ENCODE data around the gene CIC. TPM values are rescaled to one million over a fixed set of nuclear protein-coding genes. Genes with fewer than 3 reads are reported as not detected.
"Not testable (repeated sequence)": the region's sequence is repeated elsewhere in the genome, so short reads cannot be mapped to it uniquely, and the experiment has no call there.

Gene CIC
- total RNA-seq, 1 donor from 2014 or later: 51.3 TPM

DNA sequence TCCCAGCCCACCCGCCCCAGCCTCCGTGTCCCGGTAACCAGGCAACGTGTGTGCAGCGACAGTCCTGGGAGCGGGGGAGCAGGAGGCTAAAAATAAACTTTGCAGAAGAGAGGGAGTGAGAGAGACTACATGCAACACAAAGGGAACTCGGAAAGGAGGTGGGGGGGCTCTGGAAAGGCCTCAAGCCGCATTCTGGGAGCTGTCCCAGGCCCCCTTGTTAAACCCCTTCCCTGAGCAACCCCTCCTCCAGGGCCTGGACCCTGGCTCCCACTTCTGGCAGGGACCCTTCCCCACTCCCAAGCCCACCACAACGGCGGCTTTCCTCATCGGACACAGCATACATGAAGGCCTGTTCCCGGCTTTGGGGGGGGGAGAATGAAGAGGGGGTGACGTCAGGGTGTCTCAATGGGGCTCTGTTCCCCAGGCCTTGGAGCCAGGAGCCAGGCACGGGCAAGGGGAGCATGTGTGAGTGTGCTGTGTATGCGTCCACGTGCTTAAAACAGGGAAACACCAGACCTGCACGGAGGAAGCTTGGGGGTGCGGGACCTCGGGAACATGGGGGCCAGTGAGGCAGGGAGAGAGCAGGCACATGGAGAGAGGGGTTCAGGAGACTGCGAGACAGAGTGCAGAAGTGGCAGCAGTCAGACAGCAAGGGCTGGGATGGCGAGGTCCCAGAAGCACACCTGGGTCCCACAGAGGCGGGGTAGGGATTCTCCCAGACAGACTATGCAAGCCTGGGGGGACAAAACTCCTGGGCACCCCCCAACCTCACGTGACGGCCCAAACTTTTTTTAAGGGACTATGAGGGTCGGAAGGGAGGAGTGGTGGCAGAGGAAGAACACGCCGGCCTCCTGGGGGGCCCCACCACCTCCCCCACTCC is 16.4 kb upstream of the CIC start:
- intact Hi-C loops (cut with DNase I): no loop called here
- no peak for DNase-seq (ENCODE audit: low spot score)

DNA sequence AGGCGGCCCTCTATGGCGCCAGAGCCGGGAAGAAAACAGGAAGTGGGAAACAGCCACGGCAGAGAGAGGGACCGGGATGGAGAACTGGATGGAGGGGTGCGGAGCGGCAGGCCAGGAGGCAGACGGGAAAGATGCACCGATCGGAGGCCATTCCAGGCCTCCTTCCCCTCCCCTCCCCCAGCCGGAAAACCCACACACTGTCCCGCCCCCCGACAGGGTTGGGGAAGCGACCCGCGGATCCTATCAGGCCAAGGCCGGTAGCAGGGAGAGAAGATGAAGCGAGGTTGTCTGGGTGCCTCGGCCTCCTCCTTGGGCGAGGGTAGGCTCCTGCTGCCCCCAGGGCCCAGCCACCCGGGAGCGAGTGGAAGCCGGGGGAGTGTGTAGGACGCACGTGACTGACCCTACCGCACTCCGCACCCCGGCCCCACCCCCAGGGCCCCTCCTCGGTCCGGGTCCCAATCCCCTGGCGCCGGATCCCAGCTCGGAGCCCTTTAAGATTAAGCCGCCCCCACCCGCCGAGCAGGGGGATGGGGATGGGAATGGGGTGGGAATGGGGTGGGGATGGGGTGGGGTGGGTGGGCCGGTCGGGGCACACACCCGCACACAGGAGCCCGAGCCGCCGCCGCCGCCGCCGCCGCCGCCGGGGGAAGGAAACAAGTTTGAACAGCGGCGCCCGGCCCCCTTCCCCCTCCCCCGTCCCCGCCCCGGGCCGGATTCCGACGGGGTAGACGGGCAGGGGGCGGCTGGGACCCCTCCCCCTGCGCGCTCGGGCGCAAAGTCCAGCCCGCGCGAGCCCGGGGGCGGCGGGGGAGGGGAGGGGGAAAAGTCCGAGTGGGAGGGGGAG is 15.6 kb upstream of the CIC start:
- intact Hi-C loops (cut with DNase I): no loop called here
- peak; percentile 80 for DNase-seq (ENCODE audit: low spot score)

DNA sequence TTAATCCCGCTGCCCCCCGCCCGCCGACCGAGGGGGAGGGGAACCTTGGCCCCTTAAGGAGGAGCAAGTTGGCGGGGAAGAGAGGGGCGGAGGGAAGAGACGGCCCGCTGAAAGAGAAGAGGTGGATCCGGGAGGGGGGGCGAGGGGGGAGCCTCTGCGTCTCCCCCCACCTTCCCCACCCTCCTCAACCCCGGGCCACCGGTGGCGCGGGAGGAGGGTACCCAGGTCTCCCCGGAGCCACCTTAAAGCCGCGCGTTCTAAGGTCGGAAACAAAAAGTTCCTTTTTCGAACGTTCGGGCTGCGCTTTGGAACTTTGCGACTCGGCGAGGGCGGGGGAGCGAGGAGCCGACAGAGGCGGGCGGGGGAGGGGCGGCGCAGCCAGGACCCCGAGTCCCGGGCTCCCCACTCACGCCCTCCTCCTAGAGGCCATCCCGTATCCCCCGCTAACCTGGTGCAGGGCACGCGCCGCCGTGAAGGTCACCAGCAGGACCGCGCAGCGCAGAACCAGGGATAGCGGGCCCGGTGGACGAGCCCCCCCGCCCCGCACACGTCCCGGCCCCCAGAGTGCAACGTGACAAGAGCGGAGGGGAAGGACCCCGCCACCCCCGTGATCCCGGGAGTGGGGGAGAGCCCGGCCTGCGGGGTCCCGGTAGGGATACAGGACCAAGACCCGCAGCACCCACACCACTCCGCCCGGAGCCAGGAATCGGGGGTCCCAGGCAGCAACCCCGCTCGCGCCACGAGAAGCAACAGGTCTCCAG is 14.8 kb upstream of the CIC start:
- peak; percentile 89 for DNase-seq (ENCODE audit: low spot score)
- intact Hi-C loops (cut with DNase I): no loop called here

DNA sequence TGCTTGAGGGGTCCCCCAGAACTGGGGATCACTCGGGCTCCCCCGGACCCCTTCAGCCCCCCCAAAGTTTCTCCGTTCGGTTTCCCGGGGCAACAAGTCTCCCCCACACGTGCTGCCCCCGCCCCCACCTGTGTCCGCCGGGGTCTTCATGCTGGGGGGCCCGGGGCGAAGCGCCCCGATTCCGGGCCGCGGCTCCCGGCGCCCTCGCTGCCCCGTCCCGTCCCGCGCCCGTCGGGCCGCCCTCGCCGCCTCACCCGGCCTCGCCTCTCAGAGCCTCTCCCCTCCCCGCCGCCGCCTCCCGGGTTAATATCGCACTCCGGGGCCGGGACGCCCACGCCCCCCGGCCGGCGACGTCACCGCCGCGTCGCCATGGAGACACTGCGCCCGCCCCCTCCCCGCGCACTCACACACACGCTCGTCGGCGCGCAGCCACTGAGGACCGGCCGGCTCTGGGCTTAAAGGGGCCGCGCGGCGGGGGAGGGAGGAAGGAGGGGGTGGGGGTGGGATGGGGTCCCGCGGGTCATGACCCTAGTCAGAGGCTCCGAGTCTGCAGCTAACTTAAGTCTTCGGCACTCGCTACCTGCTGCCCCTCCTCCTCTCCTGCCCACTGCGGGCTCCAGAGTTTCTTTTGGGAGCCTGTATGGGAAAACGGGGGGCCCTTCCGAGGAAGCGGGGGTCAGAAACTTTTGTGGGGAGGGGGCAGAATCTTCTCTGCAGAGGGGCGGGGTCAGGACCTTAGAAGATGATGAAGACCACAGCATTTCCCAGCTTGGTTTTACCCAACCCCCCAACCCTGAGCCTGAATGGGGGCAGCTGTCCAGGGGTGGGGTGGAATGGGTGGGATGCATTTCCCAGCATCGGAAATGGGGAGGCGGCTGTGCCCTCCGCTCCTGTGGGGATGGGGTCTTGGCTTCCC is 13.9 kb upstream of the CIC start, which contains the start of gene ERF:
ERF (minus strand) TSS at position 279 of the 916 bp plus-strand sequence; CDS start at position 150, 129 bp downstream.
- intact Hi-C loops (cut with DNase I): loop anchor here (1.0 kb wide), 1 partner anchor 25 kb away; no protein-coding TSS in a partner anchor

DNA sequence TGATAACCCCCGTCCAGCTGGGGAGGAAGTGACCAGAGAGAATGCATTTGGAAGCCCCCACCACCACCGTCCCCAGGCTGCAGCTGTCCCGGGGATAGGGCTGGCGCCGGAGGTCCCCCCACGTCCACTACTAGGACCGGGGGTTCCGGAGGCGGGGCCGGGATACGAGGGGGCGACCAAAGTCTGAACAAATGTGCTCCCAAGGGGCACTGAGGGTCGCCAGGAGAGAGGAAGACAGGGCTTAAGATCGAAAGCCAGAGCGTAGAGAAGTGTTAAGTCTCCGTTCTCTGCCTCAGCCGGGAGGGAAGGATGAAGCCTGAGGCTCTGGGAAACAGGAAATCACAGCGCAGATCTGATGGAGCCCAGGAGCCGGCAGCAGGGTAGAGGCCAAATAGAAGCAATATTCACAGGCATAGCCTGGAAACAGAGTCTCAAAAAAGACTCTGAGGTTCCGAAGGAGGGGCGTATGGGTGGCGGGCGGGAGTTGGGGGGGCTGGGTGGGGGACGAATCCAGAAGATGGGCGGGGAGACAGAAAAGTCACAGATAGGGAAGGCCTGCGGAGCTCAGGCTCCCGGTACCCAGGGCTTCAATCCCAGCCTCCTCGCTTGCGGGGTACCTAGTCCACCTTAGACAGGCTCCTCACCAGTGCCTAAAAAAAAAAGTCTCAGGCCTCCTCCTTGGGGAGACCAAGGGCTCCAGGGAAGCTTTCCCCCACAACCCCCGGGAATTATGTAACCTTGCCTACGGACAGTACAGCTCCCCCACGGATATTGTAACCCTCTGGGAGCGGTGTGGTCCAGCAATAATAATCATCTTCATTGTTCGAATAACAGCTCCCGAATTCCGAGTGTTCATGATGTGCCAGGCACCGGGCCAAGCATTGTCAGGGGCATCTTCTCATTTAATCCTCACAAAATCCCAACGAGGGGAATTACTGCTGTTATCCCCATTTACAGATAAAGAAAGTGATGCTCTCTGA is 13.0 kb upstream of the CIC start:
- DNase-seq (ENCODE audit: low spot score): peak; percentile 78
- intact Hi-C loops (cut with DNase I): loop anchor here (1.0 kb wide), 2 partner anchors 11 to 24 kb away; no protein-coding TSS in a partner anchor

More for the DNA sequence above, 13.9 kb upstream of the CIC start, which contains the start of gene ERF:
- DNase-seq (ENCODE audit: low spot score): peak; percentile 98

DNA sequence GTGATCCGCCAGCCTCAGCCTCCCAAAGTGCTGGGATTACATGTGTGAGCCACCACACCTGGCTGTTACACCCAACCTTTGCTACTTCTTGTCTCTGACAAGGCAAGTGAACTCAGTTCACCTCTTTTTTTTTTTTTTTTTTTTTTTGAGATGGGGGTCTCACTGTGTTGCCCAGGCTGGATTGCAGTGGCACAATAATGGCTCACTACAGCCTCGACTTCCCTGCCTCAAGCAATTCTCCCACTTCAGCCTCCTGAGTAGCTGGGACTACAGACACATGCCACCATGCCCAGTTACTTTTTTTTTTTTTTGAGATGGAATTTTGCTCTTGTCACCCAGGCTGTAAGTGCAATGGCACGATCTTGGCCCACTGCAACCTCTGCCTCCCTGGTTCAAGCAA is 11.2 kb upstream of the CIC start:
- DNase-seq (ENCODE audit: low spot score); intact Hi-C loops (cut with DNase I): not testable (repeated sequence)

DNA sequence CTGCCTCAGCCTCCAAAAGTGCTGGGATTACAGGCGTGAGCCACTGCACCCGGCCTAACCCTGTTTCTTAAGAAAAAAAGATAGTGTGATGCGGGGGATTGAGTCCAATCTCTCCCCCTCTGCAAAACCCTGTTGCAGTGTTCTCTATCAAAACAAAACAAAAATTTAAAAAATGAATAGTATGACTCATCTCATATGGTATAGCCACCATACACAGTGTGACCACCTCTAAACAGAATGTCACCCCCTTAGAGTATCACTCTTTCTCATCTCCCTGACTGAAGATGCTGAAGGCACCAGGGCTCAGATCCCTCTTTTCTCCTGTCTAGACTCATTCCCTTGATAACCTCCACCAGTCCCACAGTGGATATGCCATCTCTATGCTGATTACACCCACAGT is 7.3 kb upstream of the CIC start:
- intact Hi-C loops (cut with DNase I): no loop called here
- no peak for DNase-seq (ENCODE audit: low spot score)

DNA sequence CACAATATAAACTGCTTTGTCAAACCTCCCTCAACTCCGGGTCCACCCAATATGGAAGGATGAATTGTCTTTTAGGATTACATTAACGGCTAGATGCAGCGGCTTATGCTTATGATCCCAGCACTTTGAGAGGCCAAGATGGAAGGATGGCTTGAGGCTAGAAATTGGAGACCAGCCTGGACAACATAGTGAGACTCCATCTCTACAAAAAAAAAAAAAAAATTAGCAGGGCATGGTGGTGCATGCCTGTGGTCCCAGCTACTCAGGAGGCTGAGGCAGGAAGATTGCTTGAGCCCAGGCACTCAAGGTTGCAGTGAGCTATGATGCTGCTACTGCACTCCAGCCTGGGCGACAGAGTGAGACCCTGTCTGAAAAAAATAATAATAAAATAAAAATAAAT is 2.9 kb upstream of the CIC start:
- intact Hi-C loops (cut with DNase I); DNase-seq (ENCODE audit: low spot score): not testable (repeated sequence)

DNA sequence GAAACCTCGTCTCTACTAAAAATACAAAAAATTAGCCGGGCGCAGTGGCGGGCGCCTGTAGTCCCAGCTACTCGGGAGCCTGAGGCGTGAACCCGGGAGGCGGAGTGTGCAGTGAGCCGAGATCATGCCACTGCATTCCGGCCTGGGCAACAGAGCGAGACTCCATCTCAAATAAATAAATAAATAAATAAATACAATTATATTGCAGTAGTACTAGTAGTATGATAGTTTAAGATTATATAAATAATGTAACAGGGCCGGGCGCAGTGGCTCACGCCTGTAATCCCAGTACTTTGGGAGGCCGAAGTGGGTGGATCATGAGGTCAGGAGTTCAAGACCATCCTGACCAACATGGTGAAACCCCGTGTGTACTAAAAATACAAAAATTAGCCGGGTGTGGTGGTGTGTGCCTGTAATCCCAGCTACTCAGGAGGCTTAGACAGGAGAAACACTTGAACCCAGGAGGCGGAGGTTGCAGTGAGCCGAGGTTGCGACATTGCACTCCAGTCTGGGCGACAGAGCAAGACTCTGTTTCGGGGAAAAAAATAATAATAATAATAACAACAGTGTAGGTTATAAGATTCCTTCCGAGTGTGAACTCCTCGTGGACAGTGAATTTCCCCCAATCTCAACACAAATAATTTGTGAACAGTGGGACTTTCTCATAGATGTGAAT is 2.0 kb upstream of the CIC start:
- not testable (repeated sequence) for DNase-seq (ENCODE audit: low spot score)
- intact Hi-C loops (cut with DNase I): loop anchor here (1.0 kb wide), 1 partner anchor 11 kb away; no protein-coding TSS in a partner anchor

DNA sequence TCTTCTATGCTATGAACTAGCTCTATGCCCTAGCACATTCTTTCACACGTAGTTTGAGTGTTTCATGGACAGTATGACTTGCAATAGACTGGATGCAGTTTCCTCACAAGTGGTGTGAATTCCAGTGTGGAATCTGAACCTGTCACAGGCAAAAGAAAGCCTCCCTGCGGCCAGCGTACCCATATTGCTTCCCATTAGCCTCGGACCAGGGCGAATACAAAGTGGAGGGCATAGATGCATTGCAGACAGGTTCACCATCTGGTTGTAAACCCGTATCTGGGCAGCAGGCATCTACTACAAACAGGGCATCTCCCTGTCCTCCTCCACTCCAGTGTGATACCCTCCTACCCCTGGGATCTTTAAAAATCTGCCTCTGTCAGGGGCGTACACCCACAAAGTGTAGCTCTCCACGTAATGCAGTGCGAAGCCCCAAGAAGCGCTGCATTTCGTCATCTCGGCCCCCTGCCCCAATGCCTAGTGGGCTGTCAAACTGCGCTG is 1.4 kb upstream of the CIC start:
- intact Hi-C loops (cut with DNase I): loop anchor here (1.0 to 2.0 kb wide), 2 partner anchors 11 to 15 kb away; no protein-coding TSS in a partner anchor
- DNase-seq (ENCODE audit: low spot score): no peak

DNA sequence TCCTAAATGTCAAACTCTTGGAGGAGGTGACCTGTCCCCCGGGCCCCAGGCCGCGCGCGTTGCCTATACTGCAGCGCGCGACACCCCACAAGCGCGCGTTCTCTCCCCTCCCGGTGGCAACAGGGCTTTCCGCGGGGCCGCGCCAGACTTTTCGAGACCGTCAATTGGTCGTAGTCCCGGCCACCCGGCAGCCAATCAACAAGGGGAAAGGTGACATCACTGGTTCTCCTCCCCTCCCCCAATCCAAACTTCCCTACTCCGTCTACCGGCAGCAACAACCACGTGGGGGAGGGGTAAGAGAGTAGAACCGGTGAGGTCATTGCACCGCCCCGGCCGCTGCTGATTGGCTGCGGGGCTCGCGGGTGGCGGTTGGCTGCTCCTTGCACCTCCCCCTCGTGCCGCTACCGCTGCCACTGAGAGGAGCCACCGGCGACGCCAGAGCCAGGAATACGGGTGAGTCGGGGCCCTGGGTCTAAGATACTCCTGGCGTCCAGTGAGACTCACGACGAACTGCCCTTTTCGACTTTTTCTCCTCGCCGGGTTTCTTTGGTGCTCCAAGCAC is 829 bp upstream of the CIC start:
- DNase-seq (ENCODE audit: low spot score): peak; percentile 99
- intact Hi-C loops (cut with DNase I): loop anchor here (2.0 kb wide), 1 partner anchor 15 kb away; no protein-coding TSS in a partner anchor

DNA sequence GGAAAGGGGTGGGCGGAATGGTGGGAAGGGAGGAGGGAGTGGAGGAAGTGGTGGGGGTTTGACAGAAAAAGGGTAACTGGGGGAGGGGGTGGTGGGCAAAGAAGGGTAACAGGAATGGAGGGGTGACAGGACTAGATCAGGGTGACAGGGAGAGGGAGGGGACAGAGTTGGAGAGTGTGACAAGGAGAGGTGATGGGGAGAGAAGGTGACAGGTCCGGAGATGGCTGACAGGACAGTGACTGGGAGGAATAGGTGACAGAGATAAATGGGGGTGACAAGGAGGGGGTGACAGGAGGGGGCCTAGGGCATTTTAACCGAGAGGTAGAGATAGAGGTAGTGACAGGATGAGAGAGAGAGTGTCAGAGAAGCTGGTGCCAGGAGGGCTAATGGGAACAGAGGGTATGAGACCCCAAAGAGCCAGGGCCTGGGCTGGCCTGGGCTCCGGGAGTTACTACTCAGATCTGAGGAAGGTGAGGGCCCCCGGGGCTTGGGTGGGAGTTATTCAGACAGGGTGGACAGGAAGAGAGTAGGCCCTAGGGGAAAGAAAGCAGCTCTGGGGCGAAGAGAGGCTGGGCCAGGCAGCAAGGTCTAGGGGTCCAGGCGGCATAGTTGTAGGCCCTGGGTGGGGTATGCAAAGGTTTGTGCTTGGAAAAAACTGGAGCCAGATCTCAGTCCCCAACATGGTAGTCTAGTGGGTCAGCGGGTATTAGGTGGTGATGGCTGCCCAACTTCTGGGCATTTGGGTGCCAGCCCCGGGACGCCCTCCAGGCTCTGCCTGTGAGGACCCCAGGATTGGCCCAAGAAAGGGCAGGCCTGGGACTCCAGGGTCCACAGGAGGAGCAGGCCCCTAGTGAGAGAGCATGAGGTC is 660 bp downstream of the CIC start:
- intact Hi-C loops (cut with DNase I): loop anchor here (2.0 kb wide), 1 partner anchor 13 kb away; no protein-coding TSS in a partner anchor
- DNase-seq (ENCODE audit: low spot score): no peak

DNA sequence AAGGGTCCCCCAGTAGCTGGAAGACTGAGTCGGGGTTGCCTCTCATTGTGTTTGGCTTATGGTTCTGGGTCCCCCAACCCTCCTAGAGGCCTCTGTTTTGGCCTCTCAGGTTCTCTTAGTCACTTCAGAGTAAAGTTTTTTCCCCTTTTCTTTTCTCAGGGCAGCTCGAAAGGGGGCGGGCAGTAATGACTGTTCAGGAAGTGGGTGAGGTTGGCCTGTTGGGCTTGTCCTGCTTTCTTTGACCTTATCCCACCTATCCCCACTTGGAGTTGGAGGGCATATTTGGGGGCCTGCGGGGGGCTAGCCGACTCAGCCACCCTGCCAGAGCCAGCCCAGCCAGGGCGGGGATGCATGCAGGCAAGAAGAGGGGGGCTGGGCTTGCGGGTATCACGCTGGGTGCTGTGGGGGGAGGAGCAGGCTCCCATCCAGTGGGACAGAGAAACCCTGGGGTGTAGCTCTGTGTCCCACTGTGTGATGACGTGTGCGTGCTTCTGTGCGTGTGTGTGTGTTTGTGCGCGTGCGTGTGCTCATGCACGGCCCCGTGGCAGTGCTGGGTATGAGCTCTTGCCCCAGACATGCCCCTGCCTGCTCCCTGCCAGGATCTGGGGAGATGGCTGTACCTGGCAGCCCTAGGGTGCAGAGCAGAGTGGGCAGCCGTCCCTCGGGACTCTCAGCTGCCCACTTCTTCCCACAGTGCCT is 1.4 kb downstream of the CIC start:
- intact Hi-C loops (cut with DNase I): no loop called here
- DNase-seq (ENCODE audit: low spot score): peak; percentile 81

DNA sequence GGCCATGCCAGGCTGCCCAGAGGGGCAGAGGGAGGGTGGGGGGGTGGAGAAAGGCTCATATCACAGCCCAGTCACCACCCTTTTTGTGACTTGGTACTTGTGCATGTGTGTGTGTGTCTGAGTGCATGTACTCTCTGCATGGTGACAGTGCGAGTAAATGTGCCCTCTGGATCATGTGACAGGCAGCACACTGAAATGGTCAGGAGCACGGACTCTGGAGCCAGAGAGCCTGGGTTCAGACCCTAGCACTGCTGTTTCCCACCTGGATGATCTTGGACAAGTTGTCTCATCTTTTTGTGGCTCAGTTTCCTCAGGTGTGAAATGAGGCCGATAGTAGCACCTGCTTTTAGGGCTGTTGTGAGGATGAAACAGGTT is 2.0 kb downstream of the CIC start:
- intact Hi-C loops (cut with DNase I): no loop called here
- DNase-seq (ENCODE audit: low spot score): no peak
